Measurements from ENCODE around the gene RBM4B.
"Not testable (repeated sequence)": the region's sequence is repeated elsewhere in the genome, so short reads cannot be mapped to it uniquely, and the experiment has no call there.

Gene RBM4B

DNA sequence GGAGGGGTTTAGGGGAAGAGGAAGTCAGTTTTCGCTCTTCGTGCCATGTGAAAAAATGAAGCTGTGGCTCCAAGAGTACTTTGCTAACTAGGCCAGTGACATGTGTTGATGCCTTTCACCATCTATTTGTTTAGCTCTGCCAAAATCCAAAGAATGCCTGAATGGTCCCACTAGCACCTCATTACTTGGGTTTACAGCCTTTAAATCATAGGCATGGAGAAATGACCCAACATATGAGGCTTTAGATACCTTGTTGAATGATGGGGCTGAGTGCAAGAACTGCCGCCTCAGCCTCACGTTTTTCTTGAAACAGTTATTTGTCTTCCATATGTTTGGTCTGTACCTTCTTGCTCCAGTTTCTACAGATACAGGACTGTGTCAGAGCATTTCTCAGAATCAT lies 30.9 kb downstream of the RBM4B start:
- Histone ChIP-seq H3K9ac (ENCODE audit: low read depth, low read length, poor library complexity, severe bottlenecking) (no peak overlapping the region), H3K27me3 (ENCODE audit: insufficient read depth, low read length, poor library complexity, severe bottlenecking) (no peaks in the 10 kb centered on the region), H3K4me3 (ENCODE audit: low read length, poor library complexity, severe bottlenecking) (no peak overlapping the region), H3K79me2 (ENCODE audit: insufficient read depth, low read length) (peaks cover 95% of the 10 kb centered on the region), H3K36me3 (ENCODE audit: insufficient read depth, low read length) (peaks cover 85% of the 10 kb centered on the region), H3F3A (ENCODE audit: low read depth) (no peaks in the 10 kb centered on the region), H4K20me1 (ENCODE audit: insufficient read depth, low read length, poor library complexity, severe bottlenecking) (peaks cover 89% of the 10 kb centered on the region), H3K9me2 (replicated peaks; ENCODE audit: low read depth, low read length) (no peaks in the 10 kb centered on the region), H3K9me3 (ENCODE audit: insufficient read depth, low read depth, low read length) (no peaks in the 10 kb centered on the region), H3K4me2 (ENCODE audit: low read depth, low read length, poor library complexity, severe bottlenecking) (peak overlapping the region; percentile 77), H2AFZ (ENCODE audit: low read length) (no peak overlapping the region), H3K4me1 (ENCODE audit: insufficient read depth, low read length, poor library complexity, severe bottlenecking) (peaks cover 42% of the 10 kb centered on the region)
- TF ChIP-seq, protein P1, sequence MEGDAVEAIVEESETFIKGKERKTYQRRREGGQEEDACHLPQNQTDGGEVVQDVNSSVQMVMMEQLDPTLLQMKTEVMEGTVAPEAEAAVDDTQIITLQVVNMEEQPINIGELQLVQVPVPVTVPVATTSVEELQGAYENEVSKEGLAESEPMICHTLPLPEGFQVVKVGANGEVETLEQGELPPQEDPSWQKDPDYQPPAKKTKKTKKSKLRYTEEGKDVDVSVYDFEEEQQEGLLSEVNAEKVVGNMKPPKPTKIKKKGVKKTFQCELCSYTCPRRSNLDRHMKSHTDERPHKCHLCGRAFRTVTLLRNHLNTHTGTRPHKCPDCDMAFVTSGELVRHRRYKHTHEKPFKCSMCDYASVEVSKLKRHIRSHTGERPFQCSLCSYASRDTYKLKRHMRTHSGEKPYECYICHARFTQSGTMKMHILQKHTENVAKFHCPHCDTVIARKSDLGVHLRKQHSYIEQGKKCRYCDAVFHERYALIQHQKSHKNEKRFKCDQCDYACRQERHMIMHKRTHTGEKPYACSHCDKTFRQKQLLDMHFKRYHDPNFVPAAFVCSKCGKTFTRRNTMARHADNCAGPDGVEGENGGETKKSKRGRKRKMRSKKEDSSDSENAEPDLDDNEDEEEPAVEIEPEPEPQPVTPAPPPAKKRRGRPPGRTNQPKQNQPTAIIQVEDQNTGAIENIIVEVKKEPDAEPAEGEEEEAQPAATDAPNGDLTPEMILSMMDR (conservative IDR thresholded peaks at IDR 0.05; ENCODE audit: low read length) = no peak
- TF ChIP-seq EZH2phosphoT487 (IDR thresholded peaks at IDR 0.05; ENCODE audit: borderline replicate concordance) = no peak

DNA sequence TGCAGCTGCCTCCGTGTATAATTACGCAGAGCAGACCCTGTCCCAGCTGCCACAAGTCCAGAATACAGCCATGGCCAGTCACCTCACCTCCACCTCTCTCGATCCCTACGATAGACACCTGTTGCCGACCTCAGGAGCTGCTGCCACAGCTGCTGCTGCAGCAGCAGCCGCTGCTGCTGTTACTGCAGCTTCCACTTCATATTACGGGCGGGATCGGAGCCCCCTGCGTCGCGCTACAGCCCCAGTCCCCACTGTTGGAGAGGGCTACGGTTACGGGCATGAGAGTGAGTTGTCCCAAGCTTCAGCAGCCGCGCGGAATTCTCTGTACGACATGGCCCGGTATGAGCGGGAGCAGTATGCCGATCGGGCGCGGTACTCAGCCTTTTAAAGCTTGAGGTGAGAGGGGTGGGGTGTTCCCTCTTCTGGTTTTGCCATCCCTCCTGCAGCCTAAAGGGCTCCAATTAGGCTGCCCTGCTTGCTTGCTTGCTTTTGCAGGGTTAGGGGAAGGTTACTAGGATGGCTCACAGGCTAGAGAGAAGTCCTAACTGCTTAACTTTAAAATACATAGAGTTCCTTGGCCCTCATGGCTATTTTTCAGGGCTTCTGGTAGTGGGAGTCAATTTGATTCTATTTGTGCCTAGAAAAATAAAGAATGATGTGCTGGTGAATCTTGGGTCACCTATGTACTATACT lies 33.8 kb downstream of the RBM4B start:
- Histone ChIP-seq H3K9me2 (replicated peaks; ENCODE audit: low read depth, low read length) (no peaks in the 10 kb centered on the region), H3K27me3 (ENCODE audit: insufficient read depth, low read length, poor library complexity, severe bottlenecking) (no peaks in the 10 kb centered on the region), H2AFZ (ENCODE audit: low read length) (no peak overlapping the region), H3K9ac (ENCODE audit: low read depth, low read length, poor library complexity, severe bottlenecking) (no peak overlapping the region), H3K4me1 (ENCODE audit: insufficient read depth, low read length, poor library complexity, severe bottlenecking) (peaks cover 61% of the 10 kb centered on the region), H3K79me2 (ENCODE audit: insufficient read depth, low read length) (peaks cover 100% of the 10 kb centered on the region), H3F3A (ENCODE audit: low read depth) (no peaks in the 10 kb centered on the region), H4K20me1 (ENCODE audit: insufficient read depth, low read length, poor library complexity, severe bottlenecking) (peaks cover 99% of the 10 kb centered on the region), H3K9me3 (ENCODE audit: insufficient read depth, low read depth, low read length) (no peaks in the 10 kb centered on the region), H3K36me3 (ENCODE audit: insufficient read depth, low read length) (peaks cover 86% of the 10 kb centered on the region), H3K4me3 (ENCODE audit: low read length, poor library complexity, severe bottlenecking) (peak overlapping the region; percentile 89), H3K4me2 (ENCODE audit: low read depth, low read length, poor library complexity, severe bottlenecking) (peak overlapping the region; percentile 77)
- no peak for TF ChIP-seq EZH2phosphoT487 (IDR thresholded peaks at IDR 0.05; ENCODE audit: borderline replicate concordance)
- TF ChIP-seq, protein P1 (conservative IDR thresholded peaks at IDR 0.05; ENCODE audit: low read length) = no peak

DNA sequence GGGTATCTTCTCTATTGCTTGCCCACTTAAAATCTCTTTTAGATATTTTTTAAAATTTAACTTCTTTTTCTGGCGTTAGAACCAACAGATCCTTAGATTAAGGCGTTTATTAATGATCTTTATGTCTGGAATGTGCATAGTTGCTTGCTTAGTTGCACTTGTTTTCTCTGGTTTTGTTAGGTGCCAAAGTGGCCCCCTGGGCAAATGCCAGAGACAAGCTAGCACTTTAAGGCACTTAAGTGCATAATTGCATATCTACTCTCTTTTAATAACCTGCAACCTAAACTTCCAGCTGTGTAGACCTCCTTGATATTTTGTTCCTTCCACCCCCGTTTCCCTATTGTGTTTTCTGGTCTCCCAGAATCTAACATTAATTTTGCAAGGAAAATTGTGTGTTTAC lies 35.9 kb downstream of the RBM4B start:
- H3K27me3 ChIP-seq (ENCODE audit: insufficient read depth, low read length, poor library complexity, severe bottlenecking) = no peaks in the 10 kb centered on the region
- peak overlapping the region; percentile 87 for H3K9ac ChIP-seq (ENCODE audit: low read depth, low read length, poor library complexity, severe bottlenecking)
- peak overlapping the region; percentile 89 for H3K4me3 ChIP-seq (ENCODE audit: low read length, poor library complexity, severe bottlenecking)
- H3K79me2 ChIP-seq (ENCODE audit: insufficient read depth, low read length) = peaks cover 96% of the 10 kb centered on the region
- H3K9me3 ChIP-seq (ENCODE audit: insufficient read depth, low read depth, low read length) = no peaks in the 10 kb centered on the region
- no peak for TF ChIP-seq EZH2phosphoT487 (IDR thresholded peaks at IDR 0.05; ENCODE audit: borderline replicate concordance)
- TF ChIP-seq, protein P1 (conservative IDR thresholded peaks at IDR 0.05; ENCODE audit: low read length) = no peak
- H3K36me3 ChIP-seq (ENCODE audit: insufficient read depth, low read length) = peaks cover 71% of the 10 kb centered on the region
- H4K20me1 ChIP-seq (ENCODE audit: insufficient read depth, low read length, poor library complexity, severe bottlenecking) = peaks cover 84% of the 10 kb centered on the region
- H3K4me1 ChIP-seq (ENCODE audit: insufficient read depth, low read length, poor library complexity, severe bottlenecking) = peaks cover 72% of the 10 kb centered on the region
- H3F3A ChIP-seq (ENCODE audit: low read depth) = 0 out of 2 replicates have a peak, but pooled peaks cover 5% of the 10 kb centered on the region
- H3K9me2 ChIP-seq (replicated peaks; ENCODE audit: low read depth, low read length) = no peaks in the 10 kb centered on the region
- no peak overlapping the region for H2AFZ ChIP-seq (ENCODE audit: low read length)
- peak overlapping the region; percentile 77 for H3K4me2 ChIP-seq (ENCODE audit: low read depth, low read length, poor library complexity, severe bottlenecking)

DNA sequence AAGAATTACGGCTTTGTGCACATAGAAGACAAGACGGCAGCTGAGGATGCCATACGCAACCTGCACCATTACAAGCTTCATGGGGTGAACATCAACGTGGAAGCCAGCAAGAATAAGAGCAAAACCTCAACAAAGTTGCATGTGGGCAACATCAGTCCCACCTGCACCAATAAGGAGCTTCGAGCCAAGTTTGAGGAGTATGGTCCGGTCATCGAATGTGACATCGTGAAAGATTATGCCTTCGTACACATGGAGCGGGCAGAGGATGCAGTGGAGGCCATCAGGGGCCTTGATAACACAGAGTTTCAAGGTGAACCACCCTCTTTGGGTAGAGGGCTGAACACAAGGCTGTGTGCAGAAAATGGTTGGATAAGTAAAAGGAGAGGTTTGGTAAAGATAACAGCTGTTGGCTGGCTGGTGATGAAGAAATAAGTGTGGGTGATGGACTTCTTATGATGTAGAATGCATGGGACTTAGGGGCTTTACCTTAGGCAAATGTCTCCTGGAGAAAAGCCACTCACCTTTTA lies 37.8 kb downstream of the RBM4B start:
- H2AFZ ChIP-seq (ENCODE audit: low read length); H3K9me2 ChIP-seq (replicated peaks; ENCODE audit: low read depth, low read length); H3K9me3 ChIP-seq (ENCODE audit: insufficient read depth, low read depth, low read length); H3K27me3 ChIP-seq (ENCODE audit: insufficient read depth, low read length, poor library complexity, severe bottlenecking): not testable (repeated sequence)
- H3K4me1 ChIP-seq (ENCODE audit: insufficient read depth, low read length, poor library complexity, severe bottlenecking) = peaks cover 58% of the 10 kb centered on the region
- H3K79me2 ChIP-seq (ENCODE audit: insufficient read depth, low read length) = peaks cover 96% of the 10 kb centered on the region
- peaks cover 54% of the 10 kb centered on the region for H3K36me3 ChIP-seq (ENCODE audit: insufficient read depth, low read length)
- H3K9ac ChIP-seq (ENCODE audit: low read depth, low read length, poor library complexity, severe bottlenecking) = peak overlapping the region; percentile 87
- peak overlapping the region; percentile 89 for H3K4me3 ChIP-seq (ENCODE audit: low read length, poor library complexity, severe bottlenecking)
- peaks cover 13% of the 10 kb centered on the region for H3F3A ChIP-seq (ENCODE audit: low read depth)
- H3K4me2 ChIP-seq (ENCODE audit: low read depth, low read length, poor library complexity, severe bottlenecking) = peak overlapping the region; percentile 77
- H4K20me1 ChIP-seq (ENCODE audit: insufficient read depth, low read length, poor library complexity, severe bottlenecking) = peaks cover 76% of the 10 kb centered on the region

Data from Loucy (cell line).